RWPE2 (cell line): ENCODE data around the gene ARRDC1.
A peak's percentile ranks its signal among the peaks of the same experiment; 100 is the strongest.
"Not testable (repeated sequence)": the region's sequence is repeated elsewhere in the genome, so short reads cannot be mapped to it uniquely, and the experiment has no call there.

Experiments used
- ATAC-seq: fragments of 200-7000 bp; cut with Tn5 transposase; 3 replicates; pipeline ENCODE4 v1.9.1; 2021; ENCODE audit warnings: low read depth
- DNase-seq: peaks from one replicate; pipeline ENCODE4 v3.0.0-alpha.2; 2020; ENCODE audit warnings: low spot score
- H3K27ac ChIP-seq: fragments of 450-650 bp; 2 replicates; pipeline ENCODE4 v1.5.1; 2017; ENCODE audit warnings: mild to moderate bottlenecking; ENCODE audit not compliant: poor library complexity, severe bottlenecking
- H3K27me3 ChIP-seq: fragments of 250-450 bp; sonication (Bioruptor Pico); 2 replicates; pipeline ENCODE4 v1.5.1; 2021; ENCODE audit warnings: mild to moderate bottlenecking, moderate library complexity; ENCODE audit not compliant: insufficient read depth, poor library complexity, severe bottlenecking
- H3K36me3 ChIP-seq: fragments of 250-450 bp; sonication (Bioruptor Pico); 2 replicates; pipeline ENCODE4 v1.5.1; 2020; ENCODE audit warnings: low read depth, mild to moderate bottlenecking, moderate library complexity
- H3K4me1 ChIP-seq: fragments of 250-450 bp; sonication (Bioruptor Pico); 2 replicates; pipeline ENCODE4 v1.5.1; 2021; ENCODE audit warnings: mild to moderate bottlenecking, moderate library complexity; ENCODE audit not compliant: insufficient read depth, poor library complexity, severe bottlenecking
- H3K4me3 ChIP-seq: fragments of 250-450 bp; sonication (Bioruptor Pico); 2 replicates; pipeline ENCODE4 v1.5.1; 2021; ENCODE audit warnings: mild to moderate bottlenecking, moderate library complexity; ENCODE audit not compliant: severe bottlenecking
- H3K9me3 ChIP-seq: fragments of 250-450 bp; sonication (Bioruptor Pico); 2 replicates; pipeline ENCODE4 v1.5.1; 2021; ENCODE audit warnings: mild to moderate bottlenecking, moderate library complexity; ENCODE audit not compliant: severe bottlenecking
- TF ChIP-seq, protein P1 (sequence below): fragments of 450-650 bp; IDR thresholded peaks from one replicate; pipeline ENCODE4 v1.5.1; 2017; ENCODE audit warnings: mild to moderate bottlenecking, moderate library complexity; ENCODE audit not compliant: poor library complexity, severe bottlenecking

The ARRDC1 gene

DNA sequence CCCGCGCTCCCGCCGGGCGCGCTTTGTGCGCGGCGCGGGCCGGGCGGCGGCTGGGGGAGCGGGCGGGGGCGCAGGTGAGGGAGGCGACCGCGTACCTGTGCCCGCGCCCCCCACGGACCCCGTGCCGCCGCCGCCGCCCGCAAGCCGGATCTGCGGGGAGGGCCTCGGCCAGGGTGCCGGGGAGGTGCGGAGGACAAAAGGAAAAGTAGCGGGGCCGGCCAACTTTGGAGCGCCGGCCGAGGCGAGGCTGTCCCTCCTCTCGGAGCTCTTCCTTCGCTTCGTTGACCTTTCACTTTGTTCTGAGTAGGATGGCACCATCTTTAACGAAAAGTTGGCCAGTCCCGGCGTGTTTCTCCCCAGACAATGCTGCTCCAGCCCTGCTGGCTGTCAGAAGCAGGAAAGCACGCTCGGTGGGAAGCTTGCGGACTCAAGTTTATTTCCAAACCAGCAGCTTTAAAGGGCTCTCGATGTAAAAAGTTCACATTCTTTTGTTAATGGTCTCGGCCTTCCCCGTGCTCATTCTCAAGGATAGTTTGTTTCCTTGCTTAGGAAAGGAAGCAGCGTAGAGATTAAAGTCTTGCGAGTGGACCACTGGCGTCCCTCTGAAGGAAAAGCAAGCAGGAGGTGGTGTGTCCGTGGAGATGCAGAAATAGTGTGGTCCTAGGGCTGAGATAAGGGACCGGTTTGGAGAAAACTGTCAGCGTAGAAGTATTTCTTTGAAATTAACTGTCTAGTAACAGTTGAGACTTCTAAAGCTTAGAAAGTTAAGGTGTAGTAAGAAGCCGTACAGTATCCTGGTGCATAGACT lies 14.0 kb downstream of the ARRDC1 start:
- Histone ChIP-seq H3K4me3 (peak overlapping the region; percentile 80), H3K27ac (peak overlapping the region; percentile 99), H3K36me3 (peaks cover 46% of the 10 kb centered on the region), H3K9me3 (no peaks in the 10 kb centered on the region), H3K4me1 (peaks cover 13% of the 10 kb centered on the region), H3K27me3 (no peaks in the 10 kb centered on the region)
- DNase-seq (no peak), ATAC-seq (peak; percentile 21; the same call in 2 of the 3 replicates)
- TF ChIP-seq, protein P1, sequence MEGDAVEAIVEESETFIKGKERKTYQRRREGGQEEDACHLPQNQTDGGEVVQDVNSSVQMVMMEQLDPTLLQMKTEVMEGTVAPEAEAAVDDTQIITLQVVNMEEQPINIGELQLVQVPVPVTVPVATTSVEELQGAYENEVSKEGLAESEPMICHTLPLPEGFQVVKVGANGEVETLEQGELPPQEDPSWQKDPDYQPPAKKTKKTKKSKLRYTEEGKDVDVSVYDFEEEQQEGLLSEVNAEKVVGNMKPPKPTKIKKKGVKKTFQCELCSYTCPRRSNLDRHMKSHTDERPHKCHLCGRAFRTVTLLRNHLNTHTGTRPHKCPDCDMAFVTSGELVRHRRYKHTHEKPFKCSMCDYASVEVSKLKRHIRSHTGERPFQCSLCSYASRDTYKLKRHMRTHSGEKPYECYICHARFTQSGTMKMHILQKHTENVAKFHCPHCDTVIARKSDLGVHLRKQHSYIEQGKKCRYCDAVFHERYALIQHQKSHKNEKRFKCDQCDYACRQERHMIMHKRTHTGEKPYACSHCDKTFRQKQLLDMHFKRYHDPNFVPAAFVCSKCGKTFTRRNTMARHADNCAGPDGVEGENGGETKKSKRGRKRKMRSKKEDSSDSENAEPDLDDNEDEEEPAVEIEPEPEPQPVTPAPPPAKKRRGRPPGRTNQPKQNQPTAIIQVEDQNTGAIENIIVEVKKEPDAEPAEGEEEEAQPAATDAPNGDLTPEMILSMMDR = no peak

DNA sequence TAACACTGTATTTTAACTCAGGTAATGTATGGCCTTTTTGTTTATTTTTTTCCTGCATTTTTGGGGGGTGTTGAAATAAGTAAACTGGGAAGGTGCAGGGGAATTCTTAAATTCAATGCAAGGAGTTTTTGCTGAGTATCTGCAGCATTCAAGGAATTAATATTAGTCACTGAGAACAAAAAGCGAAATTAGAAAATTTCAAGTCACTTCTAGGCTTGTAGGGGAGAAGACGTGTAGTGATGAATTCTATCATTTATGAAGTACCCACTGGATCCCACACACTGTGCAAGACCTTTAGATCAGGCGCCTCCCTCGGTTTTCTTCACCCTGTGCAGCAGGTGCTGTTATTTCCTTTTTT lies 14.5 kb downstream of the ARRDC1 start:
- no peaks in the 10 kb centered on the region for H3K27me3 ChIP-seq
- ATAC-seq (no peak), DNase-seq (no peak)
- H3K9me3 ChIP-seq = no peaks in the 10 kb centered on the region
- peak overlapping the region; percentile 99 for H3K27ac ChIP-seq
- peaks cover 13% of the 10 kb centered on the region for H3K4me1 ChIP-seq
- peaks cover 41% of the 10 kb centered on the region for H3K36me3 ChIP-seq
- TF ChIP-seq, protein P1 = no peak
- H3K4me3 ChIP-seq = peak overlapping the region; percentile 80

DNA sequence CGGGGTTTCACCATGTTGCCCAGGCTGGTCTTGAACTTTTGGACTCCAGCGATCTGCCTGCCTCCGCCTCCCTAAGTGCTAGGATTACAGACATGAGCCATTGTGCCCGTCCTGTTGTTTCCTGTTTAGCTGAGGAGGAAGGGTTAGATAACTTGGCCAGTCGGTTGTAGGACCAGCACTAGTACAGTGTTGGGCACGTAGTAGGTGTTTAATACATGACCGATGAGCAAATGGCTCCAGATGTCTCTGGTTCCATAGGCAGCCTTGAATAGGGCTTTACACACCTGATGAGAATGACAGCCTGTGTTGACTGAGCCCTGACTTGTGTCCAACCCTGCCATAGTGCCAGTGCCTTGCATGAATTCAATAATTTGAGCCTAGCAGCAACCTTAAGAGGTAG lies 15.1 kb downstream of the ARRDC1 start:
- H3K4me3 ChIP-seq = no peak overlapping the region
- H3K4me1 ChIP-seq = peaks cover 13% of the 10 kb centered on the region
- H3K27ac ChIP-seq = no peak overlapping the region
- no peak for DNase-seq
- no peaks in the 10 kb centered on the region for H3K27me3 ChIP-seq
- peaks cover 35% of the 10 kb centered on the region for H3K36me3 ChIP-seq
- no peak for ATAC-seq
- TF ChIP-seq, protein P1 = no peak
- no peaks in the 10 kb centered on the region for H3K9me3 ChIP-seq

DNA sequence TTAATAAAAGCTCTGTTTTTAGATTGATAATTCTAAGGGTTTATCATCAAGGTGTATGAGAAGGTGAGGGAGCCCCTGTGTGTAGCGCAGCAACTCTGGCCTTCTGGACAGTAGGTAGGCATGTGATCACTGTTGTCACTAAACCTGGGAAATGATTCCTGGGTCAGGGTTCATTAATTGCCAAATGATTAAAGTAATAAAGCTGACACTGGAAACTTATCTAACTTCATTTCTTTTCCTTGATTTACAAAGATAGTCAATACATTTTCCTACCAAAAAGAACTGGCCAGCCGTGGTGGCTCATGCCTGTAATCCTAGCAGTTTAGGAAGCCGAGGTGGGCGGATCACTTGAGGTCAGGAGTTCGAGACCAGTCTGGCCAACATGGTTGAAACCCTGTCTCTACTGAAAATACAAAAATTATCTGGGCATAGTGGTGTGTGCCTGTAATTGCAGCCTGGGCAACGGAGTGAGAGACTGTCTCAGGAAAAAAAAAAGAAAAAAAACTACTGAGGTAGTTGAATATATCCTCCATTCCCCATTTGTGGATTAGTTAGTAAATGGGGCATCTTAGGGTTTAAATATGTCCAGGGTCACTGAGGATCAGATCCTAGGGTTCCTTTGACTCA lies 15.8 kb downstream of the ARRDC1 start:
- Histone ChIP-seq H3K27ac (no peak overlapping the region), H3K4me1 (peaks cover 13% of the 10 kb centered on the region), H3K4me3 (no peak overlapping the region)

DNA sequence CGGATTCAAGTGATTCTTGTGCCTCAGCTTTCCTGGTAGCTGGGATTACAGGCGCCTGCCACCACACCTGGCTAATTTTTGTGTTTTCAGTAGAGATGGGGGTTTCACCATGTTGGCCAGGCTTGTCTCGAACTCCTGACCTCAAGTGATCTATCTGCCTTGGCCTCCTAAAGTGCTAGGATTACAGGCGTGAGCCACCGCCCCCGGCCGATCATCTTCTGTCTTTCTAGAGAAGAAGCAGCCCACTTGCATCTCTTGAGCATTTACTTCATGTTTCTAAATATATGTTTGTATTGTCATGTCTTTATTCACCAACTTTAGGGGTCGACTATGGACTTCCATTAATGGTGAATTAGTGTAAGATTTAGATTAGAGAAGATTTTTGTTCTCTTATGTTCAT lies 16.7 kb downstream of the ARRDC1 start:
- H3K4me1 ChIP-seq = peaks cover 11% of the 10 kb centered on the region
- peaks cover 22% of the 10 kb centered on the region for H3K36me3 ChIP-seq
- ATAC-seq = not testable (repeated sequence)

More for the DNA sequence above, 15.8 kb downstream of the ARRDC1 start:
- H3K9me3 ChIP-seq = no peaks in the 10 kb centered on the region
- peaks cover 32% of the 10 kb centered on the region for H3K36me3 ChIP-seq
- H3K27me3 ChIP-seq = no peaks in the 10 kb centered on the region
- TF ChIP-seq, protein P1 = no peak
- DNase-seq (no peak), ATAC-seq (no peak)

More for the DNA sequence above, 16.7 kb downstream of the ARRDC1 start:
- DNase-seq, H3K9me3 ChIP-seq, H3K27me3 ChIP-seq, H3K27ac ChIP-seq, H3K4me3 ChIP-seq: not testable (repeated sequence)
